NCI-H1417 (cell line): ENCODE measurements around the gene SESTD1.

Experiments used
- DNase-seq, 3 experiments: peaks; one replicate each; lab custom pipeline; 2025; lab: John Stamatoyannopoulos, UW

SESTD1 gene, protein sequence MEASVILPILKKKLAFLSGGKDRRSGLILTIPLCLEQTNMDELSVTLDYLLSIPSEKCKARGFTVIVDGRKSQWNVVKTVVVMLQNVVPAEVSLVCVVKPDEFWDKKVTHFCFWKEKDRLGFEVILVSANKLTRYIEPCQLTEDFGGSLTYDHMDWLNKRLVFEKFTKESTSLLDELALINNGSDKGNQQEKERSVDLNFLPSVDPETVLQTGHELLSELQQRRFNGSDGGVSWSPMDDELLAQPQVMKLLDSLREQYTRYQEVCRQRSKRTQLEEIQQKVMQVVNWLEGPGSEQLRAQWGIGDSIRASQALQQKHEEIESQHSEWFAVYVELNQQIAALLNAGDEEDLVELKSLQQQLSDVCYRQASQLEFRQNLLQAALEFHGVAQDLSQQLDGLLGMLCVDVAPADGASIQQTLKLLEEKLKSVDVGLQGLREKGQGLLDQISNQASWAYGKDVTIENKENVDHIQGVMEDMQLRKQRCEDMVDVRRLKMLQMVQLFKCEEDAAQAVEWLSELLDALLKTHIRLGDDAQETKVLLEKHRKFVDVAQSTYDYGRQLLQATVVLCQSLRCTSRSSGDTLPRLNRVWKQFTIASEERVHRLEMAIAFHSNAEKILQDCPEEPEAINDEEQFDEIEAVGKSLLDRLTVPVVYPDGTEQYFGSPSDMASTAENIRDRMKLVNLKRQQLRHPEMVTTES

GRCh38 chr2:179264368-179265081 lies at the start of gene SESTD1:
Gene SESTD1 (minus strand): TSS chr2:179264832. CDS start chr2:179191841, 72,991 bp downstream.
- peak; percentile 52 to 83 (median 79) for DNase-seq

GRCh38 chr2:179313057-179313456 lies 48.4 kb upstream of the SESTD1 start:
- DNase-seq, result no peak

DNA sequence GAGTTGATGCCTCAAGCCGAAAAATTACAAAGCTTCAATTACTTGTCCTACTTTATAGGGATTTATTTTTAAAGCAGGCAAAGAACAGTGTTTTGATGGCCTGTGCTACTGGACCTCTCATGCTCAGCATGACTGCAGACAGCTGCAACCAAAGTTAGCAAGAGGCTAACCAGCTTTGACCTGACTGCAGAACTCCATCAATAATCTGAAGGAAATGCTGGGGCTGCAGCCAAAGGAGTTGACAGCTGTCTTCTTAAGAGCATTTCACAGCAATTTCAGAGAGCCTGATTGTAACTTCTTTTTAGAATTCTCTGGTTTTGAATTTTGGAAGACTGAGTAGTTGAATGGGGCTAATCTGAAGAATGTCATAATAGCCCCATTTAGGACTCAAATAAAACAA lies 46.5 kb upstream of the SESTD1 start:
- DNase-seq, result peak in 1 of 3 experiments; percentile 14

DNA sequence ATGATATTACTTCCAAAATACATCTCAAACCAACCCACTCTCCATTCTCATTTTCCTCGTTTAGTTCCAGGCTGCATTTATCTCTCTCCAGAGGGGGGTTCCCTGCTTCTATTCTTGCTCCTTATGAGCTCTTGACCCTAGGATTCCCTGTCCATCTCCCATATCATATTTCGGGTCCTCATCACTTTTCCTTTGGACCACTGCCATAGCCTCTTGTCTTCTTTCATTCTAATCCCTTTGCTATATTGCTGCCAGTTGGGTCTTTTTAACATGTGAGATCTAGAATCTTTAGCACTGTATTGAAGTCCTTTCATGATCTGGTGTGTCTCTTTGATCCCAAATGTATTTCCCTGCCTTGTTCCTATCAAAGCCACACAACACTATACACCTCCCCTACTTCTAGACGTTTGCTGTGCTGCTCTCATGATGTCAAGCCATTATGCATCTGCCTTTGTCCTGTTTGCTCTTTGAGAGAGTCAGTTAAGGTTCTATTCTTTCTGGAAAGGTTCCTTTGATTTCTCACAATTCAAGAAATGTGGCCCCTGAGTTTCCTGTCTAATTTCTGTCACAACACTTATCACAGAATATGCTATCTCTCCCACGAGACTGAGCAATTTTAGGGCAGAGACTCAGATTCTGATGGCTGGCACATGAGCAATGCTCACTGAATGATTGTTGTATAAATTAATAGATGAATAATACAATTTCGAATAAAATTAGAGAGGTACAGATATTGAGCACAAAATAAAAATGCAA lies 43.2 kb upstream of the SESTD1 start:
- DNase-seq, result no peak

DNA sequence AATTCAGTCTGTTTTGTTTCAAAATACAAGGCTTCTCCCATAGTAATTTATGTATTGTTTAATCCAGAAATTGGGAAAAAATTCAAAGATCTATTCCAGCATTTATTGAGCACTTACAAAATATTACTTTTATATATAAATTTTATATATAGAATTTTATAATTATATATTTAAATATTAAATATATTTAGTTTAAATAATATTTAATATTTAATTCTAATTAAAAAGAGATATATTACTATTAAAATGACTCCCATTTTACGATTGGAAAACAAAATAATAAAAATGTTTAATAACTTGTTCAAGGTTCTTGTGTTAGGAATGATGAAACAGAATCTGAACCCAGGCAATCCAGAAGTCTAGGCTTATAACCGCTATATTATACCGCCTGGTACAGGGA lies 40.5 kb upstream of the SESTD1 start:
- DNase-seq, result no peak

DNA sequence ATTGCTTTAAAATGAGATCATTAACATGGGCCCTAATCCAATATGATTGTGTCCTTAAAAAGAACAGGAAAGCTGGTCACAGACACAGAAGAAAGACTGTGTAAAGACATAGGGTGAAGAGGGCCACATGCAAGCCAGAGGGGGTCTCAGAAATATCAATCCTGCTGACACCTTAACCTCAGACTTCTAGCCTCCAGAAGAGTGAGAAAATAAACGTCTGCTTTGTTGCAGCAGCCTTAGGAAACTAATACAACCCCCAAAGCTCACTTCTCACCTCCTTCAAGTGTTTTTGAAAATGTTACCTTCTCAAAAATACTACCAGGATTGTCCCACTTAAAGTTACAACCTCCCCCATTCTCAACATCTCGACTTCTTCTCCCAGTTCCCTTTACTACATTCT lies 39.8 kb upstream of the SESTD1 start:
- DNase-seq, result no peak

DNA sequence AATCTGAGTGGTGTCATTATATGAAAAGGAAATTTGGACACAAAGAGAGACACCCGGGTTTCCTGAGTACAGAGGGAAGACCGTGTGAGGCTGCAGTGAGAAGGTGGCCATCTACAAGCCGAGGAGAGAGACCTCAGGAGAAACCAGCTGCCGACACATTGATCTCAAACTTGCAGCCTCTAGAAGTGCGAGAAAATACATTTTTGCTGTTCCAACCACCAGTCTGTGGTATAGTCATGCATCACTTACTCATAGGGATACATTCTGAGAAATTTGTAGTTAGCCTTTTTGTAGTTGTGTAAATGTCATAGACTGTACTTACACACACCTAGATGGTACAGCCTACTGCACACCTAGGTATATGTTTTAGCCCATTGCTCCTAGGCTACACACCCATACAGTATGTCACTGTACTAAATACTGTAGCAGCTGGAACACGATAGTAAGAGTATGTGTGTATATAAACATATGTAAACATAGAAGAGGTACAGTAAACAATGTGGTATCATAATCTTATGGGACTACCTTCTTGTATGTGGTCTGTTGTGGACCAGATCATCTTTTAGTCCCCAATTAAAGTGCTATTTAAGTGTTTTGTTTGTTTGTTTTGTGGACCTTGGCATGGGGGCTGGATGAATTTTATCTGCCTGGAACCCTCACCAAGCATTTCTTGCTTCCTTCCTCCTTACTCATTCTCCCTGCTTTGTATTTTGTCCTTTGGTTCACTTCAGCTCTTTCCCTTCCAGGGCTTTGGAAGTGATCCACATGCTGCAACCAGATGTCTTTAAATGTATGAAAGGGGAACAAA lies 38.3 kb upstream of the SESTD1 start:
- no peak for DNase-seq

- no peak for DNase-seq
Observed at GRCh38 chr2:179302149-179302548, 37.5 kb upstream of the SESTD1 start.

GRCh38 chr2:179298666-179299065 lies 34.0 kb upstream of the SESTD1 start:
- peak; percentile 8 to 74 (median 20) for DNase-seq

DNA sequence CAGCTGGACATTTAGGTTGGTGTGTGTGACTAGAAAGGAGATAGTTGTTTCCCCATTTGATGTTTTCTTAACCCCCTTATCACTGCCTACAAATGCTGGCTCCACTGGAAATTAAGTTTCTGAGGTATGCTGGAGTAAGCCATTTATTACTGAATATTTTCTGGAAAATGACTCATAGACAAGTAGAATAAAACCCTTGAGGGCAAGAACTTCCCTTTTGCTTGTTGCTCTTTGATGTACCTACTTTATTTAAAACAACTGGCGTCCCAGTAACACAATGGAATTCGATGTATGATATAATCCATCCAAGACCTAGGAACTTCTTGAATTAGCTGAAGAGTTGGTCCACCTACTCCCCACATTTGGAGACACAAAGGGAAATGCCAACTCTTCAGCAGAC lies 33.3 kb upstream of the SESTD1 start:
- no peak for DNase-seq

DNA sequence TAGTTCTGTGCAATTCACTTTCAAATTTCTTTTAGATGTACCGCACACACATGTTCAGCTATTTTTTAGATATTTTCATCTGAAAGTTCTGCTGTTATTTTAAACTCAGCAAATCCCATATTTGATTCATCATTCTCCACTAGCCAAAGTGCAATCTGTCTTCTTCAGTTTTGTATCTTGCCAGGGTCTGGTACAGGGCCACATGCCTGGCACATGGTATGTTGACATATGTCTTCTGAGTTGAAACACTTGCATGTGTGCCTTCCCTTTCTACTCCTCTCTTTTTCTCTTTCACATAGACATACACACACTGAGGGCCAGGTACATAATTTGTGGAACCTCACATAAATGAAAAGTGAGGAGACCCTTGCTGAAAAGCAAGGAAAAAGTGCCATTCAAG lies 25.7 kb upstream of the SESTD1 start:
- no peak for DNase-seq

DNA sequence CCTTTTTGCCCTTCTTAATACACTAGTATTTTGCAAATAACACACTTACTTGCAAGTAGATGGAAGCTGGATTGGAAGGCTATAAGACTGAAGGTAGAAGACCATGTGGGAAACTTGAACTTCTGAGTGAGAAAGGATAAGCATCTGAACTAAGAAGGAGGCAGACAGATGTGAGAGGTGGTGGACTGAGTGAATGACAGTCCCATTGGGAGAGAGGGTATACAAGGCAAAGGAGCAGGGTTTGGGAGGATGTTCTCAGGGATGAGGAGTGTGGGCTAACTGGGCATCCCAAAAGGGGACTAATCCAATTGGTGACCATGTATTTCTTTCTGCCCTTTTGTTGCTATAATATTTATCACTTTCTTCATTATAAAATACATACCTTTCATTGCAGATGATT lies 20.4 kb upstream of the SESTD1 start:
- no peak for DNase-seq

- no peak for DNase-seq
Observed at GRCh38 chr2:179277429-179278196, 13.0 kb upstream of the SESTD1 start.

DNA sequence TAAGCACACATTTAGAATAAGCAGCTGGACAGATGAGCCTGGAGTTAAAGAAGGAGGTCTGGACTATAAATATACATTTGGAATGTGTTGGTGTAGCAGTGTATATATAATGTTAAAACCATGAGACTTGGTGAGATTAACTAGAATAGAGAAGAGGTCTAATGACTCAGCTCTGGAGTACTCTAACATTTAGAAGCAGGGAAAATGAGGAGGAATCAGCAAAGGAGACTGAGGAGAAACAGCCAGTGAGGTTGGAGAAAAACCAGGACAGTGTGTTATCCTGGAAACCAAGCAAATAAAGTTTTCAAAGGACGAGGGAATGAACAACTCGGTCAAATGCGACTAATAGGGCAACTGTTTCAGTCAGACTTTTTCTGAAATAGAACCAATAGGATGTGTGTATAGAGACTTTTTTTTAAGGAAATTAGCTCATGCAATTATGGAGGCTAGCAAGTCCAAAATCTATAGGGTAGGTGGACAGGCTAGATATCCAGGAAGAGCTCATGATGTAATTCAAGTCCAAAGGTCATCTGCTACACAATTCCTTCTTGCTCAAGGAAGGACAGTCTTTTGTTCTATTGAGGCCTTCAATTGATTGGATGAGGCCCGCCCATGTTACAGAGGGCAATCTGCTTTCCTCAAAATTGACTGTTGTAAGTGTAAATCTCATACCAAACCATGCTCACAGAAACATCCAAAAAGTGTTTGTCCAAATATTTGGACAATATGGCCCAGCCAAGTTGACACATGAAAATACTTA lies 10.8 kb upstream of the SESTD1 start:
- no peak for DNase-seq

GRCh38 chr2:179274749-179275148 lies 10.1 kb upstream of the SESTD1 start:
- peak in 1 of 3 experiments; percentile 5 for DNase-seq

GRCh38 chr2:179273461-179273962 lies 8.9 kb upstream of the SESTD1 start:
- DNase-seq, result peak; percentile 35 to 81 (median 52)

- peak; percentile 36 to 79 (median 44) for DNase-seq
Observed at GRCh38 chr2:179272406-179273192, 8.0 kb upstream of the SESTD1 start.

DNA sequence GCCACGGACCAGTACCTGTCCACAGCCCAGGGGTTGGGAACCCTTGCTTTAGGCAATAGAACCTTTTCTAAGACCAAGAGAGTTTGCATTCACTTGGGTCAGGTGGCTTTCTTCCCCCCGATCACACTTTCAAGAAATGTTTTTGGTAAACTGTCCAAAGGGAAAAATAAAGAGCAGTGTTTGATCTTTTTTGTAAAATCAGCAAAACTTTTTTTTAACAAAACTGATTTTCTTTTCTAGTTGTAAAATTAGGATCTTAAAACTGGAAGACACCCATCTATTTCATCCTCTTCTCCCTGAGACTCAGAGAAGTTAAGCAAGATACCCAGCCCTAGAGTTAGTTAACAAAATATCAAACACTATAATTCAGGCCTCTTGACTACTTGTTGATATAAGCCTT lies 6.1 kb upstream of the SESTD1 start:
- DNase-seq, result no peak
